NOMO-1 (cell line): Measurements from ENCODE around the gene BPGM.
"Not testable (repeated sequence)": the region's sequence is repeated elsewhere in the genome, so short reads cannot be mapped to it uniquely, and the experiment has no call there.

Source experiments
- DNase-seq, 2 experiments: peaks; one replicate each; lab custom pipeline; 2025; ENCODE audit not compliant: unreplicated experiment in 2 of 2; lab: John Stamatoyannopoulos, UW

BPGM gene

GRCh38 chr7:134630893-134631292, 15.8 kb upstream of the BPGM start:
- DNase-seq, result no peak

DNA sequence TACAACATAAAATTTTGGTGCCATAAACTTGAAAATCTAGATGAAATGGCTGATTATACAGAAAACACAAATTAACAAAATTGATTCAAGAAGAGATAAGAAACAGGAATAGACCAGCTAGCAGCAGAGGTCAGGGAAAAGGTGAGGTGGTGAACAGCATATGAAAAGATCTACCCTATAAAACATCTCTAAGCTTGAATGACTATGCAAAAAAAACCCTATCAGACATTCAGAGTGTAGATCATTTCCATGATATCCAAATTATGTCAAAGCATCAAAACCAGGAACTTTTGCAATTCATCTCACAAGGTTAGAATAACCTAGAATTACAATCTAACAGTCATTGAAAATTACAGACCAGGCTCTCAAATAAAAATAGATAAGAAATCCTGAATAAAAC, 14.6 kb upstream of the BPGM start:
- no peak for DNase-seq

GRCh38 chr7:134632937-134633540, 13.6 kb upstream of the BPGM start:
- DNase-seq, result no peak

DNA sequence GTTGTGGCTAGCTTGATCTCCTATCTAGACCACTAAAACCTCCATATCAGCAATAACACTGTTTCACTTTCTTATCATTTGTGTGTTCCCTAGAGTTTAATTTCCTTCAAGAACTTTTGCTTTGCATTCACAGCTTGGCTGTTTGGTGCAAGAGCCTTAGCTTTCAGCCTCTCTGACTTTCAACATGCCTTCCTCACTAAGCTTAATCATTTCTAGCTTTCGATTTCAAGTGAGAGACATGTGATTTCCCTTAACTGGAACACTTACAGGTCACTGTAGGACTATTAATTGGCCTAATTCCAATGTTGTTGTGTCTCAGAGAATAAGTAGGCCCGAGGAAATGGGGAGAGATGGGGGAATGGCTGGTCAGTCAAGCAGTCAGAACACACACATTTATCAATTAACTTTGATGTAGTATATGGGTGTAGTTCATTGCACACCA, 10.6 kb upstream of the BPGM start:
- no peak for DNase-seq

DNA sequence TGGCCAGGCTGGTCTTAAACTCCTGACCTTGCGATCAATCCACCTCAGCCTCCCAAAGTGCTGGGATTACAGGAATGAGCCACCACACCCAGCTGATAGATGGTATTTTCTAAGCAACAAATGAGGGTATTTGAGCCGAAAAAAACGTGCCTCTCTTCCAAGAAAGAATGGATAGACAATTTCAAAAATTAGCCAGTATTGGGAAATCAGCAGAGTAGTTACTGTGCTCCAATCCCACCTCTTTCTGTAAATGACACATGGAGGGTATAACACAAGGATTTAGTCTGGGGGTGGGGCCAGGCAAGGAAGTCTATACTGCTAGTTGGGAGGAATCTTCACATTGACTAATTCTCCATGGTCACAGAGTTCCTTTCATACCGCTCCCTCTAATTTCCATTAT, 9.2 kb upstream of the BPGM start:
- no peak for DNase-seq

DNA sequence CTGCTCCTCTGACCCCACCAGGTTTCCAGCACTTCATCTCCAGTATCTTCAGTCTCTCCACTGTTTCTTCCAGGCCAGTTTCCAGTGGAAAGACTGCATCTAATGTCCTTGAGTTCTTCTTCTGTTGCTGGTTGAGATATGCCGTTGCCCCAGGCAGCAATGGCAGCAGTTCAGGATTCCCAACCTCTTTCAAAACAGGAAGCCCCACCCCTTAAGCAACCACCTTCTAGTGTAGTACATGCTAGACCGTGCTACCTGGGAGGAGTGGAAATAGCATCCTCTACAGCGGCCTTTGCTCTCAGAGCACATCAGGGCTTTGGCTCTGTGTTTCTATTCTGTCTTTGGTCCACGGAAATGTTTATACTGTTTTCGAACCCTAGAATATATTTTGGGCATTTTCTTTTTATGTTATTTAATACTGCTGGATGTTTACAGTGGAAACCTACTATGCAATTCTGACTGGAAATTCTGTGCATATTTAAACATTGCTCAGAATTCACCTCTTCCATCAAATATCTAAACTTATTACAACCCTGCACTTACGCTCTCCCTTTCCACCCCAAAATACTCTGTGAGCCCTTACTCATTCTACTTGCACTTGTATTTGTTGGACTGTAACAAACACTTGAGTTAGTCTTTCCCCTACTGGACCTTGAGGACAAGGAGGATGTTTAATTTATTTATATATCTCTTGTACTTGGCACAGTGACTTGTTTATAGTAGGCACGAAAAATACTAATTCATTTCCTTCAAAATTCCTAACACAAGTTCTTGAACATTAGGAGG, 8.5 kb upstream of the BPGM start:
- no peak for DNase-seq

- DNase-seq, result no peak
Measured at GRCh38 chr7:134639061-134639460, 7.6 kb upstream of the BPGM start.

- DNase-seq, result no peak
Measured at GRCh38 chr7:134639683-134640279, 6.9 kb upstream of the BPGM start.

DNA sequence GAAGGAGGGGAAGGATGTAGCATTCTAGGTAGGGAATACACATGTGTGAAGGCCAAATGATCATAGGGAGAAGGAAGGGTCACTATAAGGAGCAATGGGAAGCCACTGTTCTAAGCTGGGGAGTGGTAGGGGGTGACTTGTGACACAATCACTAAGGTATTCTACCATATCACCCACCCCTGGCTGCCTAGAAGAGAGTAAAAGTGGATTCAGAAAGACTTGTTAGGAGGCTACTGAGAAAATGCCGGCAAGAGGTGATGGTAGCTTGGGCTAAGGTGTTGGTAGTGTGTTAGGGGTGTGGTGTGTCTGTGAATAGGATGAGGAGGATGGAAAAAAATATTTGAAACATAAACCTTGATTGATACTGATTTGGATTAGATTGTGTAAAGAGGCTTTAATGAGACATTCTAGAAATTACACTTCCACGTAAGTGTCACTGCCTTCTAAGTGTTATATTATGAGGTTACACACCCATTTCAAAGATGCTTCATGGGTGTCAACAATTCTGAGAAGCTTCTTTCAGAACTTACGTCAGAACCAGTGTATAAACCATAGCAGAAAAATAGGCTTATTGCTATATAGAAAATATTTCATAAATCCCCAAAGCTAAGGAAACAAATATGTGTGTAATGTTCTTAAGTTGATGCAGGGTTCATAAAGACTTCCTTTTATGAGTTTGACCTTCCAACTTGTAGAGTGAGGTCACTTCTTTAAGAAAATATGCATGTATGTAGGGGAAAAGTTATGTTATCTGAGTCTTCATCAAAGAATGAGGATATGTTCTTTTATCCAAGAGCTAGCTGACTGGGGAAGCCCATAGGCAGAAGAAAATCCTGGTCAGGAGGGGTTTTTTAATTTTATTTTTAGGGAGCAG, 5.6 kb upstream of the BPGM start:
- DNase-seq, result no peak

GRCh38 chr7:134641981-134642380, 4.7 kb upstream of the BPGM start:
- DNase-seq, result not testable (repeated sequence)

GRCh38 chr7:134643131-134643530, 3.5 kb upstream of the BPGM start:
- no peak for DNase-seq

DNA sequence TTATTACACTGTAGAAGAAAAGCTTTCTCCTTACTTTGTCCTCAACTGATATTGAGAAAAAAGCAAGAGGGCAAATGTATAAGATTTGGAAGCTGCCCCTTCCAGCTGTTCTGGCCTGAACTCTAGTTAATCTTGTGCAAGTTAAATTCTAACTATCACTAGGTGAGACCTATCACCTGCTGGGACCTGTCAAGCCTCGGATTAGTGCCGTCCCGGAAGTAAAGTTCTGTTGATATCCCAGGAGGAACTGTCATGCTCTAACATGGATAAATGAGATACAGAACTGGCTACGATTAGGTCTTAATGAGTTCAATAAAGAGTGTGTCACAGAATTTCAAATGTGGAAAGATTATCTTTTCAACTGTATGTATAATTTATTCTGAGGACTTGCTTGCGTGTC, 1.2 kb upstream of the BPGM start:
- DNase-seq, result no peak

GRCh38 chr7:134645935-134646334, 718 bp upstream of the BPGM start:
- no peak for DNase-seq

- DNase-seq, result no peak
Measured at GRCh38 chr7:134648456-134648855, 1.8 kb downstream of the BPGM start.

- DNase-seq, result no peak
Measured at GRCh38 chr7:134649226-134649775, 2.6 kb downstream of the BPGM start.

- no peak for DNase-seq
Measured at GRCh38 chr7:134651991-134652390, 5.3 kb downstream of the BPGM start.

DNA sequence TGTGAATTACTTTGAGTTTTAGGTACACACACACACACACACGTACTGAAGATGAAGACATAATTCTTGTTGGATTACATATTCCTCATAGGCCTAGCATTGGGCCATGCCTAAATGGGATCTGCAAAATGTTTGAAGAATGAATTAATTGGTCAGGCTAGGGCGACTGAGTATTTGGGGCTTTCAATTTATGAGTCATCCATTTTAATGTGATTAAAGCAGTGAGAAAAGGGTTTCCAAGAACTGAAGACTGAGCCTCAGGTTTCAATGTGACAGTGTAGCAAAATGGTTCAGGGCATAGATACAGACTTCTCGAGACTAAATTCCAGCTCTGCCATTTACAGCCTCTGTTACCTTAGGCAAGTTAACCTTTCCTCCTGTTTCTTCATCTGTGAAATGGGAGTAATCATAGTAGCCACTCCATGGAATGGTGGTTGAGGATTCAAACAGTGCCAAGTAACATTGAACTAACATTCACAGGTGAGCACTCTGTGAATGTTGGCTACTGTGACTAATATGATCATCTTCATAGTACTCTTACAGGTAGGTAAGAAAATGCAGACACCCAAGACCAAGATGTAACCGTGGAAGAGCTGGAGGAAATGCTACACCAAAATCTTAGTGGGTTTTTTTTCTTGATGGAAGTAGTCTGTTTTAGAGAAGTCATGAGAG, 7.6 kb downstream of the BPGM start:
- no peak for DNase-seq

DNA sequence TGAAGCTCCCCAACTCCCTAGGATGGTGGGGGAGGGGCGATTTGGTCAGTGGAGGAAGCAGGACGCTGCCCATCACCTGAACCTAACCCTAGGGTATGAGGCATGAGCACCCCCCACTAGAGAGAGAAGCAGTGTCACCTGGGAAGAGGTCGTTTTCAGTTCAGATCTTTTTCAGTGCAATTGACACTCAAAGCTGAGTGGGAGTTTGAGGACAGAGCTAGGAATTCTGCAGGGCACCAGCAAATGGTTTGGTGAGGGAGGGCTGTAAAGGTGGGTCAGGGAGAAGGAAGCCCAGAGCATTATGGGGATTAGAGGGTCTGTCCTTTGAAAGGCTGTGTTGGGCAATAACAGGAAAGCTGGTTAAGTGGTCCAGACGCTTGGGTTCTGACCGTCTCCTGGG, 10.9 kb downstream of the BPGM start:
- no peak for DNase-seq

DNA sequence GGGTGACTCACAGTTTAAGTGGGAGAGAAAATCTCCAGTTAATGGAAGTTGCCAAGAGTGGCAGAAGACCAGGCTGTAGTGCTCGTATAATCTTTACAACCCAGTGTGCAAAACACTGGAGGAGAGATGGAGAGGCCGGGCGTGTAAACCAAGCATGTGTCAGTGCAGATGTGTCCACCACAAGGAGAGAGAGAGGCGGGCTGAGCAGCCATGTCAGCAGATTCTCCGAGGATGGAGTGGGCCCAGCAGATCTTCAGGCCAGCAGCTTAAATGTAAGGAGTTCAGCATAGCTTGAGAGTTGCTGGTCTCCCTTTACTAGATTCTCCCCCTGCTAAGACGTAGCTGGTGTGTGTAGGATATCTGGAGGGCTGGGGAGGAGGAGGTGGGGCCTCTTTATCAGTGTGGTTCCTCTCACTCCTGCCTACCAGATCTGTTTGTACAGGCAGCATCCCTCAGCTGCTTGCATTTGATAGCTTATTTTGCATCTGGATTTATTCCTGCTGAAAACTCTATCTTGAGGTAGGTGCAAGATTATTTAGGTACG, 13.7 kb downstream of the BPGM start:
- no peak for DNase-seq

- DNase-seq, result no peak
Measured at GRCh38 chr7:134660961-134661376, 14.3 kb downstream of the BPGM start.
